Daoy (cell line): ENCODE data around the gene C16orf46. TPM values are rescaled to one million over a fixed set of nuclear protein-coding genes. Genes with fewer than 3 reads are reported as not detected.

ENCODE experiments used
- DNase-seq: peaks from one replicate; pipeline ENCODE4 v3.0.0-alpha.2; 2015; ENCODE audit warnings: low read depth
- total RNA-seq: library from RNA; depleted of rRNA; stranded (reverse); fragments of >200 nt; shearing (Covaris generic); gene quantifications from 2 replicates; pipeline ENCODE4 v1.2.3, GENCODE V29; 2014

The C16orf46 gene
- total RNA-seq, 1 experiment from 2014 or later = 0.29 TPM

- no peak for DNase-seq
Observed at GRCh38 chr16:81073560-81074330, 3.3 kb downstream of the C16orf46 start.

- DNase-seq = peak; percentile 7
Observed at GRCh38 chr16:81071805-81072204, 5.2 kb downstream of the C16orf46 start.

- DNase-seq = no peak
Observed at GRCh38 chr16:81070979-81071378, 6.1 kb downstream of the C16orf46 start.

- no peak for DNase-seq
Observed at GRCh38 chr16:81069063-81069462, 8.0 kb downstream of the C16orf46 start.

GRCh38 chr16:81067166-81067565 is 9.9 kb downstream of the C16orf46 start:
- DNase-seq = no peak

- DNase-seq = no peak
Observed at GRCh38 chr16:81066681-81067080, 10.4 kb downstream of the C16orf46 start.

- DNase-seq = no peak
Observed at GRCh38 chr16:81061871-81062608, 15.0 kb downstream of the C16orf46 start.

GRCh38 chr16:81061307-81061640 is 15.8 kb downstream of the C16orf46 start:
- no peak for DNase-seq

- DNase-seq = no peak
Observed at GRCh38 chr16:81060576-81061306, 16.3 kb downstream of the C16orf46 start.

GRCh38 chr16:81053761-81054160 is 23.3 kb downstream of the C16orf46 start:
- DNase-seq = no peak

- DNase-seq = no peak
Observed at GRCh38 chr16:81042821-81043220, 34.2 kb downstream of the C16orf46 start.

- no peak for DNase-seq
Observed at GRCh38 chr16:81041696-81042095, 35.3 kb downstream of the C16orf46 start.

- DNase-seq = no peak
Observed at GRCh38 chr16:81040842-81041241, 36.2 kb downstream of the C16orf46 start.

- DNase-seq = no peak
Observed at GRCh38 chr16:81040131-81040530, 36.9 kb downstream of the C16orf46 start.

- DNase-seq = peak; percentile 2
Observed at GRCh38 chr16:81036751-81037350, 40.2 kb downstream of the C16orf46 start.

- DNase-seq = peak; percentile 35
Observed at GRCh38 chr16:81035975-81036750, 40.9 kb downstream of the C16orf46 start.

GRCh38 chr16:81035398-81035974 is 41.6 kb downstream of the C16orf46 start, which contains the start of gene ATMIN:
Gene ATMIN, plus strand, starts transcription at chr16:81035842. Its CDS starts 29 bp downstream, at chr16:81035871.
- DNase-seq = peak; percentile 89

- DNase-seq = no peak
Observed at GRCh38 chr16:81029930-81030604, 47.0 kb downstream of the C16orf46 start.

- no peak for DNase-seq
Observed at GRCh38 chr16:81026429-81026828, 50.6 kb downstream of the C16orf46 start.

GRCh38 chr16:81018496-81018895 is 58.5 kb downstream of the C16orf46 start:
- DNase-seq = no peak
